Measurements from ENCODE around the gene DYNC1I1. TPM values are rescaled to one million over a fixed set of nuclear protein-coding genes. Genes with fewer than 3 reads are reported as not detected.

The DYNC1I1 gene
- total RNA-seq, 1 donor from 2014 or later: not detected

GRCh38 chr7:95777269-95777668 is 4.9 kb downstream of the DYNC1I1 start:
- Histone ChIP-seq H3K36me3 (ENCODE audit: control insufficient read depth, insufficient read depth, low read length) (no peaks in the 10 kb centered on the region), H3K4me3 (ENCODE audit: low read depth, low read length) (no peak overlapping the region), H3K27me3 (ENCODE audit: control insufficient read depth, insufficient read depth, low read length) (no peaks in the 10 kb centered on the region)
- no peak for TF ChIP-seq CTCF (IDR thresholded peaks at IDR 0.05; ENCODE audit: insufficient read depth, low read length, severe bottlenecking)
- FAIRE-seq (no peak), DNase-seq (ENCODE audit: low read depth) (no peak)

- FAIRE-seq (no peak), DNase-seq (ENCODE audit: low read depth) (no peak)
- Histone ChIP-seq H3K4me3 (ENCODE audit: low read depth, low read length) (no peak overlapping the region), H3K36me3 (ENCODE audit: control insufficient read depth, insufficient read depth, low read length) (no peaks in the 10 kb centered on the region), H3K27me3 (ENCODE audit: control insufficient read depth, insufficient read depth, low read length) (no peaks in the 10 kb centered on the region)
- no peak for TF ChIP-seq CTCF (IDR thresholded peaks at IDR 0.05; ENCODE audit: insufficient read depth, low read length, severe bottlenecking)
These were observed 8.3 kb downstream of the DYNC1I1 start for GRCh38 chr7:95780665-95781064.

GRCh38 chr7:95781961-95782586 is 9.7 kb downstream of the DYNC1I1 start:
- no peak for TF ChIP-seq CTCF (IDR thresholded peaks at IDR 0.05; ENCODE audit: insufficient read depth, low read length, severe bottlenecking)
- peaks cover 2% of the 10 kb centered on the region for H3K27me3 ChIP-seq (ENCODE audit: control insufficient read depth, insufficient read depth, low read length)
- FAIRE-seq (no peak), DNase-seq (ENCODE audit: low read depth) (no peak)
- H3K4me3 ChIP-seq (ENCODE audit: low read depth, low read length): no peak overlapping the region
- no peaks in the 10 kb centered on the region for H3K36me3 ChIP-seq (ENCODE audit: control insufficient read depth, insufficient read depth, low read length)

- FAIRE-seq (no peak), DNase-seq (ENCODE audit: low read depth) (no peak)
- TF ChIP-seq CTCF (IDR thresholded peaks at IDR 0.05; ENCODE audit: insufficient read depth, low read length, severe bottlenecking): no peak
- H3K4me3 ChIP-seq (ENCODE audit: low read depth, low read length): no peak overlapping the region
- H3K36me3 ChIP-seq (ENCODE audit: control insufficient read depth, insufficient read depth, low read length): no peaks in the 10 kb centered on the region
- H3K27me3 ChIP-seq (ENCODE audit: control insufficient read depth, insufficient read depth, low read length): peaks cover 2% of the 10 kb centered on the region
These were observed 12.4 kb downstream of the DYNC1I1 start for GRCh38 chr7:95784796-95785195.

GRCh38 chr7:95788258-95788657 is 15.9 kb downstream of the DYNC1I1 start:
- Histone ChIP-seq H3K36me3 (ENCODE audit: control insufficient read depth, insufficient read depth, low read length) (no peaks in the 10 kb centered on the region), H3K4me3 (ENCODE audit: low read depth, low read length) (no peak overlapping the region), H3K27me3 (ENCODE audit: control insufficient read depth, insufficient read depth, low read length) (peaks cover 4% of the 10 kb centered on the region)
- DNase-seq (ENCODE audit: low read depth): no peak
- FAIRE-seq: no peak
- no peak for TF ChIP-seq CTCF (IDR thresholded peaks at IDR 0.05; ENCODE audit: insufficient read depth, low read length, severe bottlenecking)

- Histone ChIP-seq H3K4me3 (ENCODE audit: low read depth, low read length) (no peak overlapping the region), H3K36me3 (ENCODE audit: control insufficient read depth, insufficient read depth, low read length) (no peaks in the 10 kb centered on the region), H3K27me3 (ENCODE audit: control insufficient read depth, insufficient read depth, low read length) (peaks cover 4% of the 10 kb centered on the region)
- no peak for TF ChIP-seq CTCF (IDR thresholded peaks at IDR 0.05; ENCODE audit: insufficient read depth, low read length, severe bottlenecking)
- FAIRE-seq (no peak), DNase-seq (ENCODE audit: low read depth) (no peak)
These were observed 16.5 kb downstream of the DYNC1I1 start for GRCh38 chr7:95788884-95789283.

Data from bronchial epithelial cell (primary cell).